Calu3 (cell line): ENCODE results near the gene GALE. TPM values are rescaled to one million over a fixed set of nuclear protein-coding genes. Genes with fewer than 3 reads are reported as not detected.

Experiments
- BruUV-seq: library from RNA; stranded (reverse); fragments of 400-500 nt; replicated peaks from 2 replicates; lab custom pipeline; 2021; lab: Mats Ljungman, UMichigan
- CTCF ChIA-PET: fragments of 300-600 bp; sonication (Branson Sonifier 250); formaldehyde crosslinking; loops from one replicate; lab custom pipeline; 2022; ENCODE audit warnings: antibody characterized with exemption; lab: Charles Lee
- DNase-seq: peaks from one replicate; pipeline ENCODE4 v3.0.0; 2022
- H3K27ac Mint-ChIP-seq: one replicate; pipeline ENCODE4 v1.8.0; 2022; ENCODE audit warnings: mixed read lengths; ENCODE audit not compliant: unreplicated experiment
- H3K27me3 Mint-ChIP-seq: one replicate; pipeline ENCODE4 v1.8.0; 2022; ENCODE audit warnings: mixed read lengths; ENCODE audit not compliant: unreplicated experiment
- H3K36me3 Mint-ChIP-seq: one replicate; pipeline ENCODE4 v1.8.0; 2022; ENCODE audit warnings: mild to moderate bottlenecking, moderate library complexity, mixed read lengths; ENCODE audit not compliant: insufficient read depth, unreplicated experiment
- H3K4me1 Mint-ChIP-seq: one replicate; pipeline ENCODE4 v1.8.0; 2022; ENCODE audit warnings: mild to moderate bottlenecking, low read depth, mixed read lengths; ENCODE audit not compliant: unreplicated experiment
- H3K4me3 Mint-ChIP-seq: one replicate; pipeline ENCODE4 v1.8.0; 2022; ENCODE audit warnings: mild to moderate bottlenecking, low read depth, moderate library complexity, mixed read lengths; ENCODE audit not compliant: unreplicated experiment
- H3K9me3 Mint-ChIP-seq: one replicate; pipeline ENCODE4 v1.8.0; 2022; ENCODE audit warnings: low read depth, mixed read lengths; ENCODE audit not compliant: unreplicated experiment
- CTCF ChIP-seq: fragments of 200-600 bp; IDR thresholded peaks from one replicate; pipeline ENCODE4 v1.8.0; 2022; ENCODE audit warnings: antibody characterized with exemption; ENCODE audit not compliant: unreplicated experiment
- intact Hi-C: fragments of 100-400 bp; cut with micrococcal nuclease; formaldehyde crosslinking; loops from one replicate; pipeline ENCODE4 v1.10.0; 2022; ENCODE audit not compliant: unreplicated experiment
- total RNA-seq: library from RNA; stranded (reverse); gene quantifications from 2 replicates; pipeline ENCODE4 v1.2.3, GENCODE V29; 2022

The GALE gene
- total RNA-seq, 1 experiment from 2014 or later: 76.7 TPM

GRCh38 chr1:23824711-23825075, 24.1 kb upstream of the GALE start:
- H3K4me3 Mint-ChIP-seq: peak overlapping the region; percentile 85
- DNase-seq: no peak
- CTCF ChIA-PET: interaction anchor here (1.0 kb wide), 1 partner anchor 53 kb away, joined by 4 read pairs; no protein-coding TSS in a partner anchor
- BruUV-seq: TSS peak; percentile 78
- peak overlapping the region; percentile 81 for H3K27ac Mint-ChIP-seq
- H3K9me3 Mint-ChIP-seq: no peaks in the 10 kb centered on the region
- H3K27me3 Mint-ChIP-seq: no peaks in the 10 kb centered on the region
- H3K36me3 Mint-ChIP-seq: peaks cover 17% of the 10 kb centered on the region
- intact Hi-C loops: no loop called here
- no peak for TF ChIP-seq CTCF
- no peaks in the 10 kb centered on the region for H3K4me1 Mint-ChIP-seq

- Mint-ChIP-seq H3K4me3 (no peak overlapping the region), H3K36me3 (peaks cover 17% of the 10 kb centered on the region), H3K27me3 (no peaks in the 10 kb centered on the region), H3K9me3 (no peaks in the 10 kb centered on the region), H3K4me1 (no peaks in the 10 kb centered on the region), H3K27ac (no peak overlapping the region)
- no peak for TF ChIP-seq CTCF
- intact Hi-C loops: no loop called here
- CTCF ChIA-PET: no interaction called here
- no peak for DNase-seq
- BruUV-seq: no TSS peak
Observed at GRCh38 chr1:23823767-23824166, 23.2 kb upstream of the GALE start.

DNA sequence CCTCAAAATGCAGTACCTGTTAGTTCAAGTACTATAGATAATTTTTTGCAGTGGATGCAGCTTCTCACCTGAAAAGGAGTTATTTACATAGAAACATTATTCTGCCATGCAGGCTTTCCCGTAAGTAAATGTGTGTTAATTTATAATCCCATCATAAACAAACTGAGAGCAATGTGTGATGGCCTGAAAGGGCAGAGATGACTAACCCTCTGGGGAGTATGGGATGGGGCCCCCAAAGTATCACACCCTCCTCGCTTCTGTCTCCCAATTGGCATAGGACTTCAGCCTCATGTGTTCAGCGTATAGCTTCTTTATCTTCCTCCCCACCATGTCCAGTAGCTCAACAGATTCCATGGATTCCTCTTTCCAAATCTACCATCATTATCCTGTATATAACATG, 17.1 kb upstream of the GALE start:
- intact Hi-C loops: loop anchor here (10.0 kb wide), 1 partner anchor 47 kb away; the partner anchor contains the start of gene FUCA1
- Mint-ChIP-seq H3K4me1 (no peaks in the 10 kb centered on the region), H3K4me3 (no peak overlapping the region), H3K27me3 (no peaks in the 10 kb centered on the region), H3K9me3 (no peaks in the 10 kb centered on the region), H3K36me3 (no peaks in the 10 kb centered on the region), H3K27ac (no peak overlapping the region)
- TF ChIP-seq CTCF: no peak
- no TSS peak for BruUV-seq
- CTCF ChIA-PET: no interaction called here
- DNase-seq: no peak

DNA sequence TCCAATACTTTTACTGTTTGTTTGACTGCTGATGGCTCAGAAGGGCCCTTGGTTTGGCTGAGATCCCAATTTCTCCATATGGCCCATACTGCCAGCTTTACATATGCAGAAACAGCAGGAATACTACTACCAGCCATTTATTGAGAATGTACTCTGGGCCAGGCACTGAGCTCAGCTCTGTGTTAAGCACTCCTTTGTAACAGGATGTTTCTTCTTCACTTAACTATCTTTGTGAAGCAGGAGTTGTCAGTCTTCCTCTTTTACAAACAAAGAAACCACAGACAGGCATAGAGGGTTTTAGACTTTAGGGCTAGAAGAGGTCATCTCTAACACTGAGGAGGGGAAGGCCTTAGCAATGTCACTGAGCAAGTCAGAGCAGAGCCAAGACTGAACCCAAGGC, 16.4 kb upstream of the GALE start:
- no peaks in the 10 kb centered on the region for H3K36me3 Mint-ChIP-seq
- BruUV-seq: no TSS peak
- CTCF ChIA-PET: no interaction called here

More for the DNA sequence above, 16.4 kb upstream of the GALE start:
- H3K4me3 Mint-ChIP-seq: no peak overlapping the region
- DNase-seq: no peak
- TF ChIP-seq CTCF: no peak
- H3K27me3 Mint-ChIP-seq: no peaks in the 10 kb centered on the region
- H3K27ac Mint-ChIP-seq: no peak overlapping the region
- no peaks in the 10 kb centered on the region for H3K9me3 Mint-ChIP-seq
- no peaks in the 10 kb centered on the region for H3K4me1 Mint-ChIP-seq
- intact Hi-C loops: loop anchor here (10.0 kb wide), 1 partner anchor 48 kb away; the partner anchor contains the start of gene FUCA1
